ENCODE measurements around the gene CFAP74.

CFAP74 gene

GRCh38 chr1:2016123-2016522 is 12.5 kb upstream of the CFAP74 start:
- ATAC-seq, result no peak
- no peaks in the 10 kb centered on the region for H3K9me3 Mint-ChIP-seq
- H3K27me3 Mint-ChIP-seq, result peaks cover 80% of the 10 kb centered on the region
- H3K4me1 Mint-ChIP-seq, result peaks cover 10% of the 10 kb centered on the region
- no peak overlapping the region for H3K27ac Mint-ChIP-seq
- H3K36me3 Mint-ChIP-seq, result no peaks in the 10 kb centered on the region
- H3K4me3 Mint-ChIP-seq, result no peak overlapping the region

DNA sequence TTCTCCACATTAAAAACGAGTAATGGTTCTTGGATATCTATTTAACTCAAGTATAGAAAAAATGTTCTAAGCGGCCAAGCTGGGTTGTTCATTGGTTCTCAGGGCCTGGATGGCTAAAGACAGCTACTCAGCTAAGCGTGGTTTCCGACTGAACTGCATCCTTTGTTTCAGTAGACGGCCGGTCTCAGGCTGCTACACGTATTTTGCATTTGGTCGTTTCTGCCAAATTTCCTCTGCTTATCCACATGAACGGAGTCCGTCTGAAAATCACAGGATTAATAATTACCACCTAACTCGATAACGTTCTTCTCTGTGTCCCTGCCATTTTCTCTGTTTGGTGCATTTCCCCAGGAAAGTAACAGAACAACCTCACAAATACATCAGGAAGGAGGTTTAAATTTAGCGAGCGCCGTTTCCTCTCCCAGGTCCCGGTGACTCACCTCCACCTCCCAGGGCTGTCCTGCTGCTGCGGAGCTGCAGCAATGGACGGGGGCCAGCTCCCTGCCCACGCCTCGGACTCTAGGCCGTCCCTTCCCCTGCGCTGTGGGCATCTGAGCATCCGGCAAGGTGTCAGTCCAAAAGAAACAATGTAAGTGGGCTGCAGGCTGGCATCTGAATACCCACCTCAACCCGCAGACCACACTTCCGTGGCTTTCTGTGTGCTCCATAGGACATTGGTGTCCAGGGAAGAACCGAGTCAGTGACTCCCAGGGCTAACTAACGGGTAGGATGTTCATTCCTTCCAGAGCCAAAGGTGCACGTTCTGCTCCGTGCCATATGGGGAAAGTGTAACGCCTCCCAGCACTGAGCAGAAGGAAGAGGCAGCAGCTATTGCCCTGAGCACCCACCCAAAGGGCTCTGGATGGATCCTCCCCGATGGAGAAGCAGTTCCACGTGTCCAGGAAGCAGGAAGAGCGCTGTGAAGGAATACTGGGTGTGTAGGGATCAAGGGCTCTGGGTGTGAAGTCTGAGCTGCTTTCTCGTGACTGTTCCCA is 11.5 kb upstream of the CFAP74 start:
- Mint-ChIP-seq H3K9me3 (no peaks in the 10 kb centered on the region), H3K27ac (no peak overlapping the region), H3K36me3 (no peaks in the 10 kb centered on the region), H3K27me3 (peaks cover 70% of the 10 kb centered on the region), H3K4me3 (no peak overlapping the region), H3K4me1 (peaks cover 10% of the 10 kb centered on the region)
- no peak for ATAC-seq

GRCh38 chr1:2014181-2014580 is 10.6 kb upstream of the CFAP74 start:
- no peaks in the 10 kb centered on the region for H3K36me3 Mint-ChIP-seq
- ATAC-seq, result no peak
- peaks cover 65% of the 10 kb centered on the region for H3K27me3 Mint-ChIP-seq
- no peak overlapping the region for H3K27ac Mint-ChIP-seq
- no peak overlapping the region for H3K4me3 Mint-ChIP-seq
- peaks cover 10% of the 10 kb centered on the region for H3K4me1 Mint-ChIP-seq
- H3K9me3 Mint-ChIP-seq, result no peaks in the 10 kb centered on the region

DNA sequence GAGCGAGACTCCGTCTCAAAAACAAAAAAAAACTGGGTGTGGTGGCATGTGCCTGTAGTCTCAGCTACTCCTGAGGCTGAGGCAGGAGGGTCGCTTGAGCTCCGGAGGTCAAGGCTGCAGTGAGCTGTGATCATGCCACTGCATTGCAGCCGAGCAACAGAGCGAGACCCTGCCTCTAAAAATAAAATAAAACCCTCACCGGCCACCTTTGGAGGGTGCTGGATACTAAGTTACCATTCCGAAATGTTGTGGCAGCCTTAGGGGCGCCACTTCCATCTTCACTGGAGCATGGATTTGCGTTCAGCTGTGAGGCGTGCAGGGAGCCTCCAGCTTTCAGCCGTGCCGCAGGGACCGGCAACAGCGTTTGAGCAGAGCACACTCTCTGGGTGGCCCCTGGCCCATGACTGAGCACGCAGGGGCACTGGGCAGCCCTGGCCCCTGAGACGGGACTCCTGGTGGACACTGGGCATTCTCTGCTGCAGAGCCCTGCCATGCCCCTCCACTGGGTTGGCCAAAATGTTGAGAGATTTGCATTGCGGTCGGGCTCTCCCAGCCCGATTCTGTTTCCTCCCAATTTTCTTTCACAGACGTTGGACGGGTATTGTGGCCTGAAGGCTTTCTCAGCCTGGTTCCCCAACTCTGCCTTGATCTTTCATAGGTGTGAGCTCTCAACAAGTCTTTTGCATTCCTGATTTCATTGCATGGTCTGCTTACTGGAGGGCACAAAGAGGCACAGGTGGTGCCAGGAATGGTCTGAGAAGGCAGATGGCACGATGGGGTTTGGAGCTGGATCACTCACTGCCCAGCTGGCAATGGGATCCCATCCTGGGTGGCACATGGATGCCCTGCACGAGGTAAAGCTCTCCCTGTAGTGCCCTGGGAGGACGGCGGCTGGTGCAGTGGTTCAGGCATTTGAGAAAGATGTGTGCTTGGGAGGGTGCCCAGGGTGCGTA is 5.8 kb upstream of the CFAP74 start:
- no peaks in the 10 kb centered on the region for H3K9me3 Mint-ChIP-seq
- H3K36me3 Mint-ChIP-seq, result no peaks in the 10 kb centered on the region
- H3K4me1 Mint-ChIP-seq, result no peaks in the 10 kb centered on the region
- H3K4me3 Mint-ChIP-seq, result no peak overlapping the region
- H3K27ac Mint-ChIP-seq, result no peak overlapping the region
- peaks cover 34% of the 10 kb centered on the region for H3K27me3 Mint-ChIP-seq
- ATAC-seq, result no peak

- Mint-ChIP-seq H3K9me3 (no peaks in the 10 kb centered on the region), H3K4me3 (no peak overlapping the region), H3K27ac (no peak overlapping the region), H3K4me1 (no peaks in the 10 kb centered on the region), H3K36me3 (no peaks in the 10 kb centered on the region), H3K27me3 (peaks cover 44% of the 10 kb centered on the region)
- no peak for ATAC-seq
Observed at GRCh38 chr1:2004856-2005255, 1.3 kb upstream of the CFAP74 start.

DNA sequence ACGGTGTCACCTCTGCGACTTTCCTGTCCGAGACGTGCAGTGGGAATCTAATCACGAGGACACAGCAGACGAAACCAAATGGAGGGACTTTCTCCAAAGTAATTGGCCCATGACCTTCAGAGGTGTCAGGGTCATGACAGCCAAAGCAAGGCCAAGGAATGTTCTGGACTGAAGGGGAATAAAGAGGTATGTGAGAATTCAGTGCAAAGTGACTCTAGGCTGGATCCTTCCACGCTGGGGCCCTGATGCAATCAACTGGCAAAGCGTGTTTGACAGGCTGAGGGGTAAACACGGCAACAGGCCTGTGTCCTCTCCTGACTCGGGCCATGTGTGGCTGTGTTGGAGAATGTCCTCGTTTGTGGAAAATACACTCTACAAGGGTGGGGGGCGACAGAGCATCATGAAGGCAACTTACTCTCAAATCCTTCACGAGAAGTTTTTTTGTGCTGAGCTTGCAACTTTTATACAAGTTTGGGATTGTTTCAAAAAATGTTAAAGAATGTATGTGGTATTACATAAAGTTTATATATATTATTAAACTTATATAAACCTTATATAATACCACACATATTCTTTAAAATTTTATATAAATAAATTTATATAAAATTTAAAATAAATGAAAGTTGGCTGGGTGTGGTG is 1.7 kb downstream of the CFAP74 start:
- peaks cover 66% of the 10 kb centered on the region for H3K27me3 Mint-ChIP-seq
- H3K9me3 Mint-ChIP-seq, result no peaks in the 10 kb centered on the region
- no peaks in the 10 kb centered on the region for H3K4me1 Mint-ChIP-seq
- no peak overlapping the region for H3K27ac Mint-ChIP-seq
- H3K4me3 Mint-ChIP-seq, result no peak overlapping the region
- no peak for ATAC-seq
- no peaks in the 10 kb centered on the region for H3K36me3 Mint-ChIP-seq

DNA sequence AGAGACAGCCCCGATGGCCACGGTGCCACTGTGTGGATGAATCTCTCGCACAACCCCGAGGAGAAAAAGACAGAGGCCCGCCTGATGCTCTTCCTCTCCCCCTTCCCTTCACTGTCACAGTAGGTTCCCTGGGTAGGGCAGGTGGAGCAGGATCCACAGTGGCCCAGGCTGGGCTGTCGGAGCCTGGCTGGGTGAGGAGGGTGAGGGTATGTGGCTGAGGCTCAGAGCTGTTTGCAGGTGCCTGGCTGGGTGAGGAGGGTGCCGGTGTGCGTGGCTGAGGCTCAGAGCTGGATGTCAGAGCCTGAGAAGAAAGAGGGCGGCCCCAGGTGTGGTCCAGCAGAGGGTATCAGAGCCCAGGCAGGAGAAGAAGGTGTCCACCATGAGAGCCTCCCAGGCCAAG is 2.7 kb downstream of the CFAP74 start:
- H3K4me1 Mint-ChIP-seq, result no peaks in the 10 kb centered on the region
- H3K27me3 Mint-ChIP-seq, result peaks cover 73% of the 10 kb centered on the region
- ATAC-seq, result peak; percentile 8
- H3K4me3 Mint-ChIP-seq, result no peak overlapping the region
- no peak overlapping the region for H3K27ac Mint-ChIP-seq
- H3K36me3 Mint-ChIP-seq, result no peaks in the 10 kb centered on the region
- H3K9me3 Mint-ChIP-seq, result no peaks in the 10 kb centered on the region

GRCh38 chr1:2000432-2000831 is 3.2 kb downstream of the CFAP74 start:
- H3K4me1 Mint-ChIP-seq, result no peaks in the 10 kb centered on the region
- H3K27me3 Mint-ChIP-seq, result peaks cover 69% of the 10 kb centered on the region
- H3K9me3 Mint-ChIP-seq, result no peaks in the 10 kb centered on the region
- no peak overlapping the region for H3K27ac Mint-ChIP-seq
- no peak for ATAC-seq
- H3K36me3 Mint-ChIP-seq, result no peaks in the 10 kb centered on the region
- H3K4me3 Mint-ChIP-seq, result no peak overlapping the region

DNA sequence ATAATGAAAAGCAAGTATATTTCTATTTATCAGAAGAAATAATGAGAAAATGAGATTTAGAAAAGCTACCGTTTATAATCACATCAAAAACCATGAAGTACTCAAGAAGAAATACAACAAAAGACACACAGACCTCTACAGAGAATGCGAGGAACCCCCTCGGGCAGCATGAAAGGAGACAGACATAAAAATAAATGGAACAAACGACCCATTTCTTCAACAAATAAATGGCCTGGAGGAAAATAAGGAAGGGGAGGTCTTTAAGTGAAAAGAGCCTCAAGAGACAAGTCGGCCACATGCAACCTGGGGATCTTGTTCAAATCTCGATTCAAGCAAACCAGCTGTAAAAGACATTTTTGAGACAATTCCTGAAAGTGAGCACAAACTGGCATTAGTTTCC is 6.0 kb downstream of the CFAP74 start:
- Mint-ChIP-seq H3K27ac (no peak overlapping the region), H3K4me1 (no peaks in the 10 kb centered on the region)

DNA sequence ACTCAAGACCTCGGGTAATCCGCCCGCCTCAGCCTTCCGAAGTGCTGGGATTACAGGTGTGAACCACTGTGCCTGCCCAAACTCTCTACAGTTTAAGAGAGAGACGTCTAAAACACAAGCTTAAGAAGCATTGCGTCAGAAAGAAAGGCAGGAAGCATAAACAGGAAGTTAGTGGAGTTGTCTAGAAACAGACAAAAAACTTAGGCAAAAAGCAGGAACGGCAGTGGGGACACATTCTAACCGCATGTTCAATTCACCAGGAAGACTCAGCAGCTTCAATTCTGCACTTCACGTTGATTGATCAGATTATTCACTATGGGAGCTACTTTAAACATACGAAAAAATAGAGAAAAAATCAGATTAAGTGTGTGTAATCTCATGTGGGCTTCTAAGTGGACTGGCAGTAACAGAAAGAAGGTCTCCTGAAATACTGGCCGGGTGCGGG is 7.4 kb downstream of the CFAP74 start:
- Mint-ChIP-seq H3K36me3 (no peaks in the 10 kb centered on the region), H3K4me1 (no peaks in the 10 kb centered on the region), H3K27ac (no peak overlapping the region), H3K4me3 (no peak overlapping the region), H3K27me3 (peaks cover 51% of the 10 kb centered on the region), H3K9me3 (no peaks in the 10 kb centered on the region)
- no peak for ATAC-seq

More for the DNA sequence above, 6.0 kb downstream of the CFAP74 start:
- H3K9me3 Mint-ChIP-seq, result no peaks in the 10 kb centered on the region
- no peak for ATAC-seq
- H3K4me3 Mint-ChIP-seq, result no peak overlapping the region
- H3K36me3 Mint-ChIP-seq, result no peaks in the 10 kb centered on the region
- H3K27me3 Mint-ChIP-seq, result peaks cover 59% of the 10 kb centered on the region

- ATAC-seq, result no peak
- Mint-ChIP-seq H3K27me3 (peaks cover 35% of the 10 kb centered on the region), H3K4me1 (no peaks in the 10 kb centered on the region), H3K27ac (no peak overlapping the region), H3K4me3 (no peak overlapping the region), H3K9me3 (no peaks in the 10 kb centered on the region), H3K36me3 (no peaks in the 10 kb centered on the region)
Observed at GRCh38 chr1:1994536-1994935, 9.1 kb downstream of the CFAP74 start.

DNA sequence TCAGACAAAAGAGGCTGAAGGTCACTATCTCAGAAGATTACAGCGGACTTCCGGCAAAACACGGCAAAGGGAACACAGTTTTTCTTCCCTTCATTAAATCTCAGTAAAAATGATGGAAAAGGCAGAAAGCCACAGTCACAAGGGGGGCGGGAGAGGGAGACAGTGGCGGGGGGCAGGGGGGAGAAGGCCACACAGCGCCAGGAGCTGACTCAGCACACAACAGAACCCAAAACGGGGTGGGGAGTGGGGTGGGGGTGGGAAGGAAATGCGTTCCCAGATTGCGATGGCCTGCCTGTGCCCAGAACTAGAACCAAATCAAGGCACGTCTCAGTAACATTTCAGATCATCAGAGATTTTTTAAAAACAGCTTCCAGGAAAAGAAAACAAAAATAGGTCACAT is 13.4 kb downstream of the CFAP74 start:
- no peaks in the 10 kb centered on the region for H3K4me1 Mint-ChIP-seq
- ATAC-seq, result no peak
- no peaks in the 10 kb centered on the region for H3K36me3 Mint-ChIP-seq

GRCh38 chr1:1989789-1990188 is 13.8 kb downstream of the CFAP74 start:
- no peak overlapping the region for H3K27ac Mint-ChIP-seq
- no peak overlapping the region for H3K4me3 Mint-ChIP-seq
- peaks cover 29% of the 10 kb centered on the region for H3K27me3 Mint-ChIP-seq
- no peaks in the 10 kb centered on the region for H3K36me3 Mint-ChIP-seq
- ATAC-seq, result no peak
- no peaks in the 10 kb centered on the region for H3K4me1 Mint-ChIP-seq
- H3K9me3 Mint-ChIP-seq, result no peaks in the 10 kb centered on the region

More for the DNA sequence above, 13.4 kb downstream of the CFAP74 start:
- Mint-ChIP-seq H3K27ac (no peak overlapping the region), H3K27me3 (peaks cover 33% of the 10 kb centered on the region), H3K9me3 (no peaks in the 10 kb centered on the region), H3K4me3 (no peak overlapping the region)

DNA sequence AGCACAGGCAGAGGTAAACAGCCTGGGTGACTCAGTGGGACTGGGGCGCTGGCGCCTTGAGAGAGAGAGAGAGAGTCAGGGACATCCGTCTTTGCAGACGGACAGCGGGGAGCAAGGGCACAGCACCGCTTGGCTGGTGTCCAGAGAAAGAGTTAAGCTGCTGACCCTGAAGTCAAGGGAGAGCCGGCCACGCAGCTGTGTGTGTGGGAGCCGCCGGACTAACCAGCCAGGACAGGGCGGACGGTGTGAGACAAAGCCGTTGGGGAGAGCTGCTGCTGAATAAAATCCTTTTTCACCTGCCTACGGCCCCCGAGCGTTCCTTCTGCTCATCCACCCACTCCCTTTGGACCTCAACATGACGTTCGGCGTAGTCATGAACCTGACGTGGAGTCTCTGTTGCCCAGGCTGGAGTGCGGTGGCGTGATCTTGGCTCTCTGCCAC is 14.5 kb downstream of the CFAP74 start:
- Mint-ChIP-seq H3K4me1 (no peaks in the 10 kb centered on the region), H3K9me3 (no peaks in the 10 kb centered on the region), H3K27me3 (peaks cover 24% of the 10 kb centered on the region), H3K36me3 (no peaks in the 10 kb centered on the region), H3K27ac (no peak overlapping the region), H3K4me3 (no peak overlapping the region)
- ATAC-seq, result no peak
